Neural cell (in vitro differentiated cells): ENCODE data around the gene ZFYVE28. TPM values are rescaled to one million over a fixed set of nuclear protein-coding genes. Genes with fewer than 3 reads are reported as not detected.

Experiments used
- H2AFZ ChIP-seq: fragments of 200-600, 300-800 bp; sonication (generic), shearing (Covaris generic); 2 replicates; pipeline ENCODE4 v1.6.0; 2014; ENCODE audit warnings: low read depth, mild to moderate bottlenecking, antibody characterized with exemption, low read length, moderate library complexity
- H3F3A ChIP-seq: fragments of 200-600 bp; shearing (Covaris generic); 2 replicates; pipeline ENCODE4 v1.6.1; 2016; ENCODE audit warnings: mild to moderate bottlenecking, moderate library complexity, mixed read lengths, antibody characterized with exemption, low read length; ENCODE audit not compliant: insufficient read depth, poor library complexity, severe bottlenecking
- H3K27ac ChIP-seq: fragments of 200-600, 300-800 bp; sonication (generic), shearing (Covaris generic); 2 replicates; pipeline ENCODE4 v1.5.1; 2014; ENCODE audit warnings: mild to moderate bottlenecking, low read length, moderate library complexity
- H3K27me3 ChIP-seq: fragments of 300-800, 200-600 bp; sonication (generic), shearing (Covaris generic); 2 replicates; pipeline ENCODE4 v1.6.0; 2014; ENCODE audit warnings: mild to moderate bottlenecking, low read depth, low read length, moderate library complexity; ENCODE audit not compliant: insufficient read depth
- H3K36me3 ChIP-seq: fragments of 300-800, 200-600 bp; sonication (generic), shearing (Covaris generic); 2 replicates; pipeline ENCODE4 v1.5.1; 2014; ENCODE audit warnings: mild to moderate bottlenecking, antibody characterized with exemption, low read length, moderate library complexity; ENCODE audit not compliant: insufficient read depth
- H3K4me2 ChIP-seq: fragments of 300-800, 200-600 bp; sonication (generic), shearing (Covaris generic); 2 replicates; pipeline ENCODE4 v1.6.0; 2014; ENCODE audit warnings: mild to moderate bottlenecking, low read length
- H3K4me3 ChIP-seq: fragments of 300-800, 200-600 bp; sonication (generic), shearing (Covaris generic); 2 replicates; pipeline ENCODE4 v1.5.1; 2014; ENCODE audit warnings: mild to moderate bottlenecking, low read length, moderate library complexity
- H3K79me2 ChIP-seq: fragments of 200-600 bp; shearing (Covaris generic); replicated peaks from 2 replicates; pipeline ENCODE4 v1.6.0; 2014; ENCODE audit warnings: mild to moderate bottlenecking, low read length, moderate library complexity; ENCODE audit not compliant: insufficient read depth
- H3K9ac ChIP-seq: fragments of 300-800, 200-600 bp; sonication (generic), shearing (Covaris generic); 2 replicates; pipeline ENCODE4 v1.6.1; 2016; ENCODE audit warnings: mild to moderate bottlenecking, low read length, mixed read lengths
- H3K9me2 ChIP-seq: fragments of 200-600 bp; shearing (Covaris generic); 2 replicates; pipeline ENCODE4 v1.6.1; 2016; ENCODE audit warnings: mild to moderate bottlenecking, low read length, mixed read lengths; ENCODE audit not compliant: insufficient read depth
- H3K9me3 ChIP-seq: fragments of 200-600, 300-800 bp; sonication (generic), shearing (Covaris generic); 2 replicates; pipeline ENCODE4 v1.6.1; 2016; ENCODE audit warnings: mild to moderate bottlenecking, mixed run types, low read length, moderate library complexity, mixed read lengths
- H4K20me1 ChIP-seq: fragments of 200-600 bp; shearing (Covaris generic); 2 replicates; pipeline ENCODE4 v1.6.1; 2016; ENCODE audit warnings: mild to moderate bottlenecking, mixed run types; ENCODE audit not compliant: insufficient read depth
- EP300 ChIP-seq: fragments of 450-650 bp; conservative IDR thresholded peaks from 2 replicates; pipeline ENCODE4 v1.6.1; 2014; ENCODE audit warnings: antibody characterized with exemption, mild to moderate bottlenecking, moderate library complexity; ENCODE audit not compliant: poor library complexity, severe bottlenecking
- EZH2 ChIP-seq: fragments of 200-600, 300-800 bp; shearing (Covaris generic), sonication (generic); IDR thresholded peaks from 2 replicates; pipeline ENCODE4 v1.6.1; 2014; ENCODE audit warnings: antibody characterized with exemption, low read length, borderline replicate concordance, mild to moderate bottlenecking; ENCODE audit not compliant: insufficient read depth, poor library complexity, severe bottlenecking
- MXI1 ChIP-seq: fragments of 450-650 bp; conservative IDR thresholded peaks from 2 replicates; pipeline ENCODE4 v1.6.1; 2014; ENCODE audit warnings: antibody characterized with exemption, mild to moderate bottlenecking; ENCODE audit not compliant: poor library complexity, severe bottlenecking
- POLR2AphosphoS5 ChIP-seq: IDR thresholded peaks from 2 replicates; pipeline ENCODE4 v1.6.1; 2012
- RAD21 ChIP-seq: fragments of 450-650 bp; conservative IDR thresholded peaks from 2 replicates; pipeline ENCODE4 v1.6.1; 2014; ENCODE audit warnings: antibody characterized with exemption, mild to moderate bottlenecking, moderate library complexity
- SMC3 ChIP-seq: fragments of 450-650 bp; conservative IDR thresholded peaks from 2 replicates; pipeline ENCODE4 v1.6.1; 2014; ENCODE audit warnings: antibody characterized with exemption, mild to moderate bottlenecking, moderate library complexity; ENCODE audit not compliant: poor library complexity
- TAF1 ChIP-seq: IDR thresholded peaks from 2 replicates; pipeline ENCODE4 v1.6.1; 2012; ENCODE audit warnings: low read depth
- polyA plus RNA-seq: library from polyadenylated mRNA; depleted of rRNA; stranded (reverse); fragments of >200 nt; gene quantifications from 2 replicates; pipeline ENCODE4 v1.2.3, GENCODE V29; 2014
- TF ChIP-seq, protein P1 (sequence below): fragments of 450-650 bp; IDR thresholded peaks from 2 replicates; pipeline ENCODE4 v1.5.1; 2014; ENCODE audit warnings: antibody characterized with exemption, mild to moderate bottlenecking, moderate library complexity; ENCODE audit not compliant: poor library complexity, severe bottlenecking
- TF ChIP-seq, protein P2 (sequence below): IDR thresholded peaks from 2 replicates; pipeline ENCODE4 v1.6.1; 2012; ENCODE audit warnings: borderline replicate concordance

The ZFYVE28 gene
- polyA plus RNA-seq, 1 donor from 2014 or later: 2.4 TPM

DNA sequence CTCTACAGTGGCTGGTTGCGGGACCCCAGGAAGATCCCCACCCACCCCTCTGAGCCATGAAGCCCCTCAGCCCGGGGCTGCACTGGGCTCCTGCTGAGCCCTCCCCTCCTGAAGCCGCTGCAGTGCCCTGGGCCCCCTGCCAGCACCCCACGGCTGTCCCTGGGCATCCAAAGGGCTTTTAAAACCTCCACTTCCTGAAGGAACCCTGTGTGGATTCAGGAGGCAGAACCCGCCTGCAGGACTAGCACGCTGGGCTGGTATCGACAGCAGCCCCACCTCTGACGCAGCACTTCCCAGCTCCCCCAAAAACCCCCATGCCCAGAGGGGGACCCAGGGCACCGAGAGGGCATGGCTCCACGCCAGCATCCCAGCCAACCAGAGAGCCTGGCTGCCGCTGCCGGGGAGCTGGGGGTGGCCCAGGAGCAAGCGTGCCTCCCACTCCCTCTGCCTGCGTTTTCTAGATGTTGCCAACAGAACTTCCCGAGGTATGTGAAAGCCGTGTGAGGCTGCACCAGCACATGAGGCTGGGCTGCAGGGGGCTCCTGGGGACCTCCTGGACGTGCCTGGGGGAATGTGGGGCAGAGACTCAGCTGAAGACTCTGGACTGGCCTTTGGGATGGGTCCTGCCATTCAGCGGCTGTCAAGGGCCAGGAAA is 162.8 kb downstream of the ZFYVE28 start:
- Histone ChIP-seq H3K27me3 (no peaks in the 10 kb centered on the region), H3K9me3 (no peaks in the 10 kb centered on the region), H3F3A (no peaks in the 10 kb centered on the region), H3K79me2 (peaks cover 28% of the 10 kb centered on the region), H3K9ac (no peak overlapping the region), H4K20me1 (peaks cover 35% of the 10 kb centered on the region), H2AFZ (no peak overlapping the region), H3K27ac (no peak overlapping the region), H3K4me2 (no peak overlapping the region), H3K9me2 (no peaks in the 10 kb centered on the region), H3K4me3 (no peak overlapping the region), H3K36me3 (no peaks in the 10 kb centered on the region)
- TF ChIP-seq RAD21 (no peak), EZH2 (no peak), EP300 (no peak), POLR2AphosphoS5 (no peak), SMC3 (no peak), TAF1 (no peak), MXI1 (no peak)
- TF ChIP-seq, protein P1, sequence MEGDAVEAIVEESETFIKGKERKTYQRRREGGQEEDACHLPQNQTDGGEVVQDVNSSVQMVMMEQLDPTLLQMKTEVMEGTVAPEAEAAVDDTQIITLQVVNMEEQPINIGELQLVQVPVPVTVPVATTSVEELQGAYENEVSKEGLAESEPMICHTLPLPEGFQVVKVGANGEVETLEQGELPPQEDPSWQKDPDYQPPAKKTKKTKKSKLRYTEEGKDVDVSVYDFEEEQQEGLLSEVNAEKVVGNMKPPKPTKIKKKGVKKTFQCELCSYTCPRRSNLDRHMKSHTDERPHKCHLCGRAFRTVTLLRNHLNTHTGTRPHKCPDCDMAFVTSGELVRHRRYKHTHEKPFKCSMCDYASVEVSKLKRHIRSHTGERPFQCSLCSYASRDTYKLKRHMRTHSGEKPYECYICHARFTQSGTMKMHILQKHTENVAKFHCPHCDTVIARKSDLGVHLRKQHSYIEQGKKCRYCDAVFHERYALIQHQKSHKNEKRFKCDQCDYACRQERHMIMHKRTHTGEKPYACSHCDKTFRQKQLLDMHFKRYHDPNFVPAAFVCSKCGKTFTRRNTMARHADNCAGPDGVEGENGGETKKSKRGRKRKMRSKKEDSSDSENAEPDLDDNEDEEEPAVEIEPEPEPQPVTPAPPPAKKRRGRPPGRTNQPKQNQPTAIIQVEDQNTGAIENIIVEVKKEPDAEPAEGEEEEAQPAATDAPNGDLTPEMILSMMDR: no peak
- TF ChIP-seq, protein P2, sequence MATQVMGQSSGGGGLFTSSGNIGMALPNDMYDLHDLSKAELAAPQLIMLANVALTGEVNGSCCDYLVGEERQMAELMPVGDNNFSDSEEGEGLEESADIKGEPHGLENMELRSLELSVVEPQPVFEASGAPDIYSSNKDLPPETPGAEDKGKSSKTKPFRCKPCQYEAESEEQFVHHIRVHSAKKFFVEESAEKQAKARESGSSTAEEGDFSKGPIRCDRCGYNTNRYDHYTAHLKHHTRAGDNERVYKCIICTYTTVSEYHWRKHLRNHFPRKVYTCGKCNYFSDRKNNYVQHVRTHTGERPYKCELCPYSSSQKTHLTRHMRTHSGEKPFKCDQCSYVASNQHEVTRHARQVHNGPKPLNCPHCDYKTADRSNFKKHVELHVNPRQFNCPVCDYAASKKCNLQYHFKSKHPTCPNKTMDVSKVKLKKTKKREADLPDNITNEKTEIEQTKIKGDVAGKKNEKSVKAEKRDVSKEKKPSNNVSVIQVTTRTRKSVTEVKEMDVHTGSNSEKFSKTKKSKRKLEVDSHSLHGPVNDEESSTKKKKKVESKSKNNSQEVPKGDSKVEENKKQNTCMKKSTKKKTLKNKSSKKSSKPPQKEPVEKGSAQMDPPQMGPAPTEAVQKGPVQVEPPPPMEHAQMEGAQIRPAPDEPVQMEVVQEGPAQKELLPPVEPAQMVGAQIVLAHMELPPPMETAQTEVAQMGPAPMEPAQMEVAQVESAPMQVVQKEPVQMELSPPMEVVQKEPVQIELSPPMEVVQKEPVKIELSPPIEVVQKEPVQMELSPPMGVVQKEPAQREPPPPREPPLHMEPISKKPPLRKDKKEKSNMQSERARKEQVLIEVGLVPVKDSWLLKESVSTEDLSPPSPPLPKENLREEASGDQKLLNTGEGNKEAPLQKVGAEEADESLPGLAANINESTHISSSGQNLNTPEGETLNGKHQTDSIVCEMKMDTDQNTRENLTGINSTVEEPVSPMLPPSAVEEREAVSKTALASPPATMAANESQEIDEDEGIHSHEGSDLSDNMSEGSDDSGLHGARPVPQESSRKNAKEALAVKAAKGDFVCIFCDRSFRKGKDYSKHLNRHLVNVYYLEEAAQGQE: no peak

DNA sequence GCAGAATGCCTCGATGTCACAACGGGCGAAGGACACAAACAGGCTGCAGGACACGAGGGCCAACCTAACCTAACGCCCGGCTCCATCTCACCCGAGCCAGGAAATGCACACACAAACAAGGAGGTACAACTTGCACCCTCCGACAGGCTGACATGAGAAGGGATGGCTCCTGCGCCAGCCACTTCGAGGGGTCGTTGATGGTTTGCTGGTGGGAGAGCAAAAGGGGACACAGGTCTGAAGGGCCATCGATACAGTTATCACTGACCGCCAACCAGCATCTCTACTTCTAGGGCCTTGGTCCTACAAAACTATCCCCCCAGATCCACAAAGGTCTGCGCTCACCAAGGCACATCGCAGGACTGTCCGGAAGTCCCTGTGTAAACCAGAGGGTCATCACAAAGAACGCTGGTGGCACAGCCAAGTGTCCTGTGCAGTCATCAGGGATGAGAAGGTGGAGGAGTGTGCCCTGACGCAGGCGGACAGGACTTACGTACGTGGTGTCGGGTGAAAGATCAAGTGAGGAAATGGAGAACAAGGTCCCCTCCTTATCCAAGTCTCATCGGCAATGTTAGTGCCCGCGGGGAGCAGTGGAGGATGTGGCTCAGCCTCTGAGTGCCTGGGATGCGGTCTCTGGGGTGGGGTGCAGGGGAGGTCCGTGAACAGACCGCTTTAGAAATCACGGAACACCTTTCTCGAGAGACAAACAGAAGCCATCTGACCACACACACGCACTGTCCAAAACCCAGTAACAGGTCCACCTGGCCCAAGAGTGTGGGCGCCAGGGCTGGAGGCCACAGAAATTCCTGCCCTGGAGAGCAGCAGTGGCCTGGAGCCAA is 163.6 kb downstream of the ZFYVE28 start:
- no peak overlapping the region for H3K27ac ChIP-seq
- no peaks in the 10 kb centered on the region for H3K9me3 ChIP-seq
- peaks cover 20% of the 10 kb centered on the region for H3K79me2 ChIP-seq
- no peak overlapping the region for H2AFZ ChIP-seq
- no peaks in the 10 kb centered on the region for H3K27me3 ChIP-seq
- H3K9me2 ChIP-seq: no peaks in the 10 kb centered on the region
- H4K20me1 ChIP-seq: peaks cover 27% of the 10 kb centered on the region
- H3F3A ChIP-seq: no peaks in the 10 kb centered on the region
- no peak overlapping the region for H3K9ac ChIP-seq
- H3K36me3 ChIP-seq: no peaks in the 10 kb centered on the region
- TF ChIP-seq MXI1: no peak
- TF ChIP-seq EZH2: no peak
- TF ChIP-seq, protein P1: no peak
- TF ChIP-seq RAD21: no peak
- TF ChIP-seq, protein P2: no peak
- no peak for TF ChIP-seq TAF1
- no peak for TF ChIP-seq SMC3
- no peak for TF ChIP-seq EP300
- TF ChIP-seq POLR2AphosphoS5: no peak
- H3K4me3 ChIP-seq: no peak overlapping the region
- H3K4me2 ChIP-seq: no peak overlapping the region
